GM23338 (cell line): ENCODE results near the gene TSPAN19. TPM values are rescaled to one million over a fixed set of nuclear protein-coding genes. Genes with fewer than 3 reads are reported as not detected.

Source experiments
- ATAC-seq: fragments of 200-7000 bp; cut with Tn5 transposase; 3 replicates; pipeline ENCODE4 v1.9.1; 2020
- DNase-seq: peaks from one replicate; pipeline ENCODE4 v3.0.0-alpha.2; 2015; ENCODE audit warnings: low spot score
- H2AFZ ChIP-seq: fragments of 200-600 bp; sonication (generic); 2 replicates; pipeline ENCODE4 v1.8.0; 2016; ENCODE audit warnings: antibody characterized with exemption, mild to moderate bottlenecking, moderate library complexity
- H3F3A ChIP-seq: fragments of 200-600 bp; sonication (generic); replicated peaks from 2 replicates; pipeline ENCODE4 v1.8.0; 2017; ENCODE audit warnings: antibody characterized with exemption, mixed run types, low read depth
- H3K27ac ChIP-seq: fragments of 200-600 bp; sonication (generic); 2 replicates; pipeline ENCODE4 v1.6.1; 2016; ENCODE audit warnings: low read depth
- H3K27me3 ChIP-seq: fragments of 200-600 bp; sonication (generic); 2 replicates; pipeline ENCODE4 v1.8.0; 2016; ENCODE audit warnings: mild to moderate bottlenecking, mixed run types, moderate library complexity; ENCODE audit not compliant: insufficient read depth
- H3K36me3 ChIP-seq: fragments of 200-600 bp; sonication (generic); 2 replicates; pipeline ENCODE4 v1.8.0; 2016; ENCODE audit warnings: mild to moderate bottlenecking; ENCODE audit not compliant: insufficient read depth
- H3K4me1 ChIP-seq: fragments of 200-600 bp; sonication (generic); 2 replicates; pipeline ENCODE4 v1.8.0; 2016; ENCODE audit warnings: mild to moderate bottlenecking, moderate library complexity; ENCODE audit not compliant: insufficient read depth
- H3K4me2 ChIP-seq: fragments of 200-600 bp; sonication (generic); 2 replicates; pipeline ENCODE4 v1.7.1; 2017; ENCODE audit warnings: mixed run types
- H3K4me3 ChIP-seq: fragments of 200-600 bp; sonication (generic); 2 replicates; pipeline ENCODE4 v1.6.1; 2016; ENCODE audit warnings: mixed run types
- H3K79me2 ChIP-seq: fragments of 200-600 bp; sonication (generic); replicated peaks from 2 replicates; pipeline ENCODE4 v1.8.0; 2017; ENCODE audit warnings: mild to moderate bottlenecking; ENCODE audit not compliant: insufficient read depth
- H3K9me2 ChIP-seq: fragments of 200-600 bp; sonication (generic); 2 replicates; pipeline ENCODE4 v1.8.0; 2017; ENCODE audit not compliant: insufficient read depth
- H4K20me1 ChIP-seq: fragments of 200-600 bp; sonication (generic); replicated peaks from 2 replicates; pipeline ENCODE4 v1.8.0; 2017; ENCODE audit warnings: mild to moderate bottlenecking; ENCODE audit not compliant: insufficient read depth
- H3K27ac Mint-ChIP-seq: 2 replicates; pipeline ENCODE4 v1.8.0; 2020; ENCODE audit warnings: inconsistent platforms, mild to moderate bottlenecking, moderate library complexity, mixed read lengths
- H3K27me3 Mint-ChIP-seq: 3 replicates; pipeline ENCODE4 v1.8.0; 2022; ENCODE audit warnings: low read depth, mild to moderate bottlenecking, moderate library complexity, mixed read lengths, inconsistent platforms; ENCODE audit not compliant: insufficient read depth, poor library complexity
- H3K36me3 Mint-ChIP-seq: 3 replicates; pipeline ENCODE4 v1.8.0; 2021; ENCODE audit warnings: low read depth, mild to moderate bottlenecking, inconsistent platforms, moderate library complexity, mixed read lengths
- H3K4me1 Mint-ChIP-seq: 3 replicates; pipeline ENCODE4 v1.8.0; 2020; ENCODE audit warnings: mild to moderate bottlenecking, inconsistent platforms, mixed read lengths
- H3K4me3 Mint-ChIP-seq: 3 replicates; pipeline ENCODE4 v1.8.0; 2021; ENCODE audit warnings: moderate library complexity, mild to moderate bottlenecking, inconsistent platforms, mixed read lengths
- H3K9me3 Mint-ChIP-seq: 3 replicates; pipeline ENCODE4 v1.8.0; 2020; ENCODE audit warnings: moderate library complexity, mild to moderate bottlenecking, inconsistent platforms, mixed read lengths
- CREB1 ChIP-seq: fragments of 250-450 bp; sonication (Bioruptor Pico); IDR thresholded peaks from 2 replicates; pipeline ENCODE4 v1.5.0; 2020; ENCODE audit warnings: low read depth, mild to moderate bottlenecking, moderate library complexity
- CTCF ChIP-seq, 2 experiments: fragments of 200-600 bp in 1 of 2; sonication (generic) in 1 of 2; conservative IDR thresholded peaks; 2 replicates each; pipeline versions ENCODE4 v1.5.1 to v1.6.1; 2016 to 2017; ENCODE audit warnings: antibody characterized with exemption in 2 of 2, low read depth in 2 of 2, mild to moderate bottlenecking in 2 of 2, moderate library complexity in 1 of 2
- ETS1 ChIP-seq: IDR thresholded peaks from 2 replicates; pipeline ENCODE4 v1.6.1; 2016; ENCODE audit warnings: antibody characterized with exemption
- EZH2 ChIP-seq: fragments of 200-600 bp; sonication (generic); IDR thresholded peaks from one replicate; pipeline ENCODE4 v1.8.0; 2017; ENCODE audit warnings: antibody characterized with exemption, mild to moderate bottlenecking, low read depth; ENCODE audit not compliant: unreplicated experiment
- EZH2phosphoT487 ChIP-seq: fragments of 200-600 bp; sonication (generic); IDR thresholded peaks from one replicate; pipeline ENCODE4 v1.8.1; 2018; ENCODE audit warnings: antibody characterized with exemption; ENCODE audit not compliant: unreplicated experiment
- JUNB ChIP-seq: IDR thresholded peaks from one replicate; pipeline ENCODE4 v1.6.1; 2016; ENCODE audit warnings: antibody characterized with exemption; ENCODE audit not compliant: unreplicated experiment
- NANOG ChIP-seq: IDR thresholded peaks from 2 replicates; pipeline ENCODE4 v1.6.1; 2016; ENCODE audit warnings: antibody characterized with exemption, borderline replicate concordance
- POLR2AphosphoS5 ChIP-seq: IDR thresholded peaks from 2 replicates; pipeline ENCODE4 v1.6.1; 2016; ENCODE audit warnings: antibody characterized with exemption, low read depth
- REST ChIP-seq: IDR thresholded peaks from one replicate; pipeline ENCODE4 v1.6.1; 2018; ENCODE audit warnings: antibody characterized with exemption; ENCODE audit not compliant: unreplicated experiment
- STAT1 ChIP-seq: IDR thresholded peaks from one replicate; pipeline ENCODE4 v1.6.1; 2016; ENCODE audit warnings: antibody characterized with exemption; ENCODE audit not compliant: unreplicated experiment
- ZNF114 ChIP-seq: fragments of 250-450 bp; sonication (Bioruptor Pico); IDR thresholded peaks from 2 replicates; pipeline ENCODE4 v1.5.0; 2020; ENCODE audit warnings: mild to moderate bottlenecking, moderate library complexity
- ZNF331 ChIP-seq: fragments of 250-450 bp; sonication (Bioruptor Pico); IDR thresholded peaks from 2 replicates; pipeline ENCODE4 v1.5.0; 2020; ENCODE audit warnings: low read depth, mild to moderate bottlenecking, moderate library complexity
- ZNF462 ChIP-seq: fragments of 250-450 bp; sonication (Bioruptor Pico); IDR thresholded peaks from 2 replicates; pipeline ENCODE4 v1.5.0; 2020; ENCODE audit warnings: mild to moderate bottlenecking, moderate library complexity
- polyA plus RNA-seq: library from polyadenylated mRNA; unstranded; fragments of >200 nt; fragmentation: Nextera tagmentation; extraction: Ambion mirVana; gene quantifications from 2 replicates; pipeline ENCODE4 v1.2.1, GENCODE V29; 2016
- total RNA-seq: library from RNA; depleted of rRNA; stranded (reverse); fragments of >200 nt; shearing (Covaris generic); gene quantifications from 2 replicates; pipeline ENCODE4 v1.2.3, GENCODE V29; 2014

Gene TSPAN19
- total and polyA plus RNA-seq, 2 experiments from 2014 or later, result 0.44 to 0.80 TPM

- no peak overlapping the region for H3K4me3 Mint-ChIP-seq
- H3K36me3 ChIP-seq, result no peaks in the 10 kb centered on the region
- no peaks in the 10 kb centered on the region for H4K20me1 ChIP-seq
- H3K4me3 ChIP-seq, result no peak overlapping the region
- ATAC-seq (no peak), DNase-seq (no peak)
- H3F3A ChIP-seq, result no peaks in the 10 kb centered on the region
- no peaks in the 10 kb centered on the region for H3K27me3 ChIP-seq
- no peaks in the 10 kb centered on the region for H3K27me3 Mint-ChIP-seq
- H3K4me1 Mint-ChIP-seq, result no peaks in the 10 kb centered on the region
- H3K9me3 Mint-ChIP-seq, result no peaks in the 10 kb centered on the region
- TF ChIP-seq ETS1 (no peak), CTCF (conservative IDR thresholded peaks at IDR 0.05; ENCODE audit: low read depth in 2 of 2) (no peak), ZNF462 (CRISPR knock-in tag) (no peak), EZH2 (no peak), CREB1 (CRISPR knock-in tag) (no peak), EZH2phosphoT487 (no peak), ZNF331 (CRISPR knock-in tag) (no peak), POLR2AphosphoS5 (no peak), JUNB (no peak), REST (no peak), ZNF114 (CRISPR knock-in tag) (no peak), STAT1 (no peak), NANOG (no peak)
- H3K4me2 ChIP-seq, result no peak overlapping the region
- H3K36me3 Mint-ChIP-seq, result no peaks in the 10 kb centered on the region
- no peaks in the 10 kb centered on the region for H3K9me2 ChIP-seq
- H3K4me1 ChIP-seq, result no peaks in the 10 kb centered on the region
- no peaks in the 10 kb centered on the region for H3K79me2 ChIP-seq
- H3K27ac ChIP-seq, result no peak overlapping the region
- H2AFZ ChIP-seq, result no peak overlapping the region
- no peak overlapping the region for H3K27ac Mint-ChIP-seq
Observed at GRCh38 chr12:85072826-85073225, 36.7 kb upstream of the TSPAN19 start.
